Adipose tissue (tissue), 3 donors: ENCODE data around the gene BORCS6. TPM values are rescaled to one million over a fixed set of nuclear protein-coding genes. Genes with fewer than 3 reads are reported as not detected.
"Not testable (repeated sequence)": the region's sequence is repeated elsewhere in the genome, so short reads cannot be mapped to it uniquely, and the experiment has no call there.

ENCODE experiments used
- H3K27ac ChIP-seq: one replicate; pipeline ENCODE4 v1.5.1; 2013; ENCODE audit warnings: low read depth, low read length
- WGBS, 3 donors: extraction: QIAGEN DNeasy Blood & Tissue Kit; methylation state at CpG; one replicate each; pipeline ENCODE4 v1.1.7; 2013; 5-methylcytosine and 5-hydroxymethylcytosine counted together
- polyA plus RNA-seq, 3 donors: library from polyadenylated mRNA; stranded (reverse); fragments of 200-250 nt; gene quantifications; one replicate each; pipeline ENCODE4 v1.2.3, GENCODE V29; 2013
- donor health status: healthy with polysubstance abuse.
- donor health status: Bipolar disorder and iron deficiency.
- donor health status: healthy.

The BORCS6 gene
- polyA plus RNA-seq, 3 donors, result 3.3 to 13.9 (median 5.2) TPM

DNA sequence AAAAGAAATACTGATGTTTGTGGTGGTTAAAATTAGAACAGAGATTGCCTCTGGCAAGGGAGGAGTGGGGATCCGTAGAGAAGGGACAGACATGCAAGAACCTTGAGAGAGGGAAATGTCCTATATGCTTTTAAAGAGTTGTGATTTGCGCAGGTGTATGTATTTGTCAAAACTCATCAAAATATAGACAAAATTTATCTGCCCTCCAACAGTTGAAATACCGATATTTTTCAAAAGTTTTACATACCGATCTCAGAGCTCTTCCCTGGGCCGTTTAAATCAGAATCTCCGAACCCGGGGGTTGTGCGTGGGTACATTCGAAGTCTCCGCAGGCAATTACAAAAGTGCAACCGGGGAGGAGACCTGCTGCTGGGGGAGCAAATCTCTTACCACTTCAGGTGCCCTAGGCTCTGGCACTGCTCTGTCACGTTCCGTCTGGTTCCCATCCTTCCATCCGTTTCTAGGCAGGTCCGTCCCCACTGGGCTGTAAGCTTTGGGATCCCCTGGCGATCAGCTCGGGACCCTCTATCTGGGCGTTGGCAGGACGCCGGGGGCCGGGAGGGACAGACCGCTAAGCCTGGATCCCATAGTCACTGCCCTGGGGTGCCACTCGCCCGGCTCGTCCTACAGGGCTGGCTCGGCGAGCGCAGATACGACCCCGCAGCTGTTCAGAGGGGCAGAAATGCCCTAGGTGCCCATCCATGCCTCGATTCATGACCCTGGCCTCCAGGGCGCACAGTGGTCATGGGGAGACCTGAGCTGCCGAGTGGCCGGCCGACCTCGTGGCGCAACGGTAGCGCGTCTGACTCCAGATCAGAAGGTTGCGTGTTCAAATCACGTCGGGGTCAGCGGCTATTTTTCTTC, 4.2 kb downstream of the BORCS6 start:
- H3K27ac ChIP-seq, result no peak overlapping the region
- 0% methylated on average over 44 of the region's 44 CpGs for WGBS, 3 donors

DNA sequence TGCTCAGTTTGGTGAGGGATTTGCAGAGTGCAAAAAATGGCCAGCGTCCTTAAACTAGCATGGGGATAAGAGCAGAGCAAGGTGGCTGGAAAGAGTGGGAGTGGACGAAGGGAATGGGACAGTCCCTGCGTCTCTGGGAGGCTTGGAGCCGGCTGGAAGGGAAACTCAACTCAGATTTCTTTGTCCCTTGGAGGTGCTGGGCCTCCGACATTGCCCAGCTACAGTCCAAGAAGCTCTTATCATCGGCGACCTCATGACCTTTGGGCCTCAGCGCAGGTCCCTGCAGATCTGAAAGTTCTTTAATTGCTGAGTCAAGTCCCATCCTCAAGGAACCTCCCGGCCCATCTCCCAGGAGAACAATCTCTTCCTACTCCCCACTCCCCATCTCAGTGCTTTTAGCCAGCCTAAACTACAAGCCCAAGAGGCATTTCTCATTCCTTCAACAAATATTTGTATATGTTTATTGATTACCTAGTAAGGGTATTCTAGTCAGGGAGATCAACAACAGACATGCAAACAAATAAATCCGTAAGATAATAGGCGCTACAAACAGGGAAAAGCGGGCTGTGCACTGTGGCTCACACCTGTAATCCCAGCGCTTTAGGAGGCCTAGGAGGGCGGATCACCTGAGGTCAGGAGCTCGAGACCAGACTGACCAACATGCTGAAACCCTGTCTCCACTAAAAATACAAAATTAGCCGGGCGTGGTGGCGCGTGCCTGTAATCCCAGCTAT, 12.8 kb downstream of the BORCS6 start:
- 69 to 82% (median 78%) methylated on average over 19 of the region's 19 CpGs for WGBS, 3 donors
- H3K27ac ChIP-seq, result no peak overlapping the region

DNA sequence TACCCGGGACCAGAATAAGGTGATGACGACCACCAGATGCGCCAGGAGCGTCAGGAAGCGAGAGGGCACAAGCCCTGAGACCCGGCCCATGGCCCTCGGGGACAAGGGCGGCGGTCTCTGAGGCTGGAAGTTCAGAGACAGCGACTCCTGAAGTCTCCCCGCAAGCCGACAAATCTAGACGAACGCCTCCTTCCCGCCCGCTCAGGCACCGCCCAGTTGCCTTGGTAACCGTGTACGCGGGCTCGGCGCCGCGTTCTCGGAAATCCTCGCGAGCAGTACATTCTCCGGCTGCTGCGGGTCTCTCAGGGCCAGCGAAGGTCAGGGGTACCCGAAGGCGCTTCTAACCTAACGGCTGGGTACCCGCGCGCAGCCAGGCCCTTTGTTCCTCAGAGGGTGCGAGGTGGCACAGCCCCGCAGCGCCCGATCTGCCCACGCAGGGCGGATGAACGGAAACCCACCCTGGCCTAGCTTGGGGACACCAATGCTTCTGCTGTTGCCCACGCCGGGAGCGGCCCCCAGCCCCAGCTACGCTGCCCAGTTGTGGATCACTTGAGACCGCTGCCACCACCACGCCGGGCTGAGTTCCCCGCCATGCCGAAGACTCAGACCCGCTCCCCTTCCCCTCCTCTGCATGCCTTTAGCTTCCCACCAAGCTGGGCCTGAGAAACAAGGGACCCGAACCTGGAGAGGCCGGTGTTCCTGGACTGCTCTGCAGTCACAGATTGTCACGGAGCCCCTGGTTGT, 13.6 kb downstream of the BORCS6 start, which contains the start of gene TMEM107:
TMEM107 (minus strand) TSS at position 184 of the 744 bp plus-strand sequence; CDS start at position 90, 94 bp downstream.
- WGBS, 3 donors, result 1 to 2% (median 1%) methylated on average over 50 to 56 of the region's 56 CpGs
- H3K27ac ChIP-seq, result no peak within 1 kb of the TSS

DNA sequence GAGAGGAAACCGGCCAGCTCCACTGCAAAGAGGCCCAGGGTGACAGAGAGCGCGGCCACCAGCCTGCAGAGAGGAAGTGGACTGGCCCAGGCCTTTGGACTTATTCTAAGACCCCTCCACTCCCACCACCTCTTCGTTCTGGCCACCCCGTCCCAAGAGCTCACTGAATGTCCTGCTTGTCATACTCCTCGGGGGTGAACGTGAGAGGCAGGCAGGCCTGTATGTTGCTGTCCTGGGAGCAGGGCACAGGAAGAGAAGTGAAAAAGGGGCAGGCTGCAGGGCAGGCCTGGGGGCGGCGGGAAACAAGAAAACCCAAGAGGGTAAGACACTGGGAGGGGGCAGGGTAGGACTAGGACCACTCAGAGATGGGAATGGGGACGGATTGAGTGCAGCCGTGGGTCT, 14.2 kb downstream of the BORCS6 start:
- no peak overlapping the region for H3K27ac ChIP-seq
- WGBS, 3 donors, result 8 to 18% (median 12%) methylated on average over 11 of the region's 11 CpGs

DNA sequence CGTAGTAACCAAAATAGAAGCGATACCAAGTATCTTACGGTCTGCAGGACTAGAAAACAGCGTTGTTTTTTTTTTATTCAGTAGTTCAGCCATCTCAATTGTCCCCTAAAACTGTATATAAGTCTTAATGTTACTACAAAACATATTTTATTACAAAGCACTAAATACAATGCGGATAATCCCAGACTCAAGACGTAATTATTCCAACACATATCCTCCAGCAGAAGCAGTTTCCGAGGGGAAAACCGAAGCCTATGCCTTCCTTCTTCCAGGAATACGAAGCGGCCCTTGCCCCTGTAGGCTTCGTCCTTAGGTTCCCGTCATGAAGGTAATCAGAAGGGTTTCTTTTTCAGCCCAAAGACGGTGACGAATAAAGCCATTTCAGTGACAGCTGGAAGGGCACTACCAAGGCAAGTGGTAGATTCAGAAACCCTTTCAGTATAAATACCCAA, 16.1 kb downstream of the BORCS6 start:
- H3K27ac ChIP-seq, result no peak overlapping the region
- 1 to 10% (median 10%) methylated on average over 14 of the region's 14 CpGs for WGBS, 3 donors

DNA sequence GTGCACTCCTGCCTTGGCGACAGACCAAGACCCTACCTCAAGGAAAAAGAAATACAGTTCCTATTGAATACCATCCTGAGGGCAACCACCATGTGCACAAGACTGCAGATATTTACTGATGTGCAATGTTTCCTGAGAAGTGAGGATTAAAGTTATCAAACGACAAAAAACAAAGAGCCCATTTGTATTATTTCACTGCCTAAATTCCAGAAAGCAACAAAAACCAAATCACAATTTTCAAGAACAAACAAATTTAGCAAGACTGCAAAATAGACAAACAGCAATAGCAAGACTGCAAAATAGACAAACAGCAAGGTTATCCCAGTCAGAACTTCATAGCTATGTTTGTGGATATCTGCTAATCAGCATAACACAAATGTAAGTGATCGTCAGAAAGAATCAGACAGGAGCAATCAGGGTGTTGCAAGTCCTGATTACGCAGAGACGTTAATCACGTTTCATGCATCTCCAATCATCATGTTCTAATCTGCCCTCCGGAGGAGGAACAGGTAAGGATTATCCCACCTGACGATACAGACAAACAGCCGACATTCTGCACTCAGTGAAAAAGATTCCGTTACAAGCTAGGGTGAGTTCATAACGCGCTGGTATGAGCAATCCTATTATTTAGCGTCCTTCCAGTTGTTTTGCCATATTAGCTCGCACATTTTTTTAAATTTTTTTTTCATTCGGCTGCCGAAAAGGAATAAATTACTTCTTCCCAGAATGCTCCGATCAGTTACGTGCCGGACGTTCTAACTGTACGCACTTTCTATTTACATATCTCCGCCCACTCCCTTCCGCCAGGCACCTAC, 16.7 kb downstream of the BORCS6 start:
- H3K27ac ChIP-seq, result peak overlapping the region; percentile 87
- 0% methylated on average over 23 of the region's 23 CpGs for WGBS, 3 donors

DNA sequence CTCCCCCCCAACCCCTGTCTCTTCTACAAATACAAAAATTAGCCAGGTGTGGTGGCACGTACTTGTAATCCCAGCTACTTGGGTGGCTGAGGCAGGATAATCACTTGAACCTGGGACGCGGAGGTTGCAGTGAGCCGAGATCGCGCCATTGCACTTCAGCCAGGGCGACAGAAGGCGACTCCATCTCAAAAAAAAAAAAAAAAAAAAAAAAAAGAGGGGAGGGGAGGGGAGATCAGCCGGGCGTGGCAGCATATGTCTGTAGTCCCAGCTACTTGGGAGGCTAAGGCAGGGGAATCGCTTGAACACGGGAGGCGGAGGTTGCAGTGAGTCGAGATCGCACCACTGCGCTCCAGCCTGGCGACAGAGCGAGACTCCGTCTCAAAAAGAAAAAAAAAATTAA, 19.8 kb downstream of the BORCS6 start:
- not testable (repeated sequence) for H3K27ac ChIP-seq
- WGBS, 3 donors, result 92 to 93% (median 92%) methylated on average over 19 of the region's 19 CpGs

DNA sequence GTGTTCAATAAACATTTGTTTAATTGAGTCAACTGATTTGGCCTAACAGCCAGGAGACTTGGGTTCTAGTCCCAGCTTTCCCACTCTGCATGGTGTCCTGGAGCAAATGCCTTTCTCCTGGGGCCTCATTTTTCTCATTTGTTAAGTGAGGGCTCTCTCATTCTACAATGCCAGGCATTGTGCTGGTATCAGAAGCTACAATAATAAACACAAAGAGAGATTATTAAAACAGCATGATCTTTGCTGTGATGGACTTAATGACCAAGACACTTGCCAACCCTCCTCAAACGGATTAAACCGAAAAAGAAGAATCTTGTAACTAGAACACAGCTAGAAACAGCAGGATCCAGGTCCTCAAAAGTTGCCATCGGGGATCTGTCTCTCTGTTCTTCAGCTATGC, 22.5 kb downstream of the BORCS6 start:
- WGBS, 3 donors, result 79 to 88% (median 88%) methylated on average over 3 of the region's 3 CpGs

DNA sequence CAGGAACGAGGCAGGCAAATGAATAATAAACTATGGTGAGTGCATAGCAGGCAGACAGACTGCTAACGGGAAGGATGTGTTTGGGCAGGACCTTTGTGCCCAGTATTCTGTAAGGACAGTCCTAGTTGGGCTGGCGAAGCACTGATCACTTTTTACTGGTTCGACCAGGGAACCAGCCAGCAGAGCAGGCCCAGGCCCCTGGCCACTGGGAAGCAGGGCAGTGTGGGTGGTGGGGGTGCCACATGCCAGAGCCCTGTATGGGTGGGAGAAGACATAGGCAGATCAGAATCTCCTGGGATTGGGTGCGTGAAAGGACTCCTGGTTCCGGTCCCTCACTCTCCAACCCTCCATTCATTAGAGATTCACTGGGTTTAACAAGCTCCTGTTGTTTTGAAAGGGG, 23.2 kb downstream of the BORCS6 start:
- H3K27ac ChIP-seq, result no peak overlapping the region
- WGBS, 3 donors, result 93 to 95% (median 94%) methylated on average over 6 of the region's 6 CpGs

More for the DNA sequence above, 22.5 kb downstream of the BORCS6 start:
- no peak overlapping the region for H3K27ac ChIP-seq

DNA sequence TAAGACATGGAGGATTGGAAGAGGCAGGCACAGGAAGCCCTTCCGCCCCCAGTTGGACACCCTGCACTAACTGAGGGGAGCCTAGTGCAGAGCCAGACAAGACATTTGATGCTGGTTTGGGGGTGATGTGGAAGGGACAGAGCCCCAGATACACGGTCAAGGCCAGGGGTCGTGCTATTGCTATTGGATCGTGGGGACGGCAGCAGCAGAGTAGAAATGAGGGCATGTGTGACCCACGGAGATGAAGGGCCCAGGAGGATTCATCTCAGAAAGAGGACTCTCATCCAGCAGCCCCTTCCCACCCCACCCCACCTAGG, 25.2 kb downstream of the BORCS6 start:
- 72 to 80% (median 79%) methylated on average over 6 of the region's 6 CpGs for WGBS, 3 donors
- no peak overlapping the region for H3K27ac ChIP-seq

DNA sequence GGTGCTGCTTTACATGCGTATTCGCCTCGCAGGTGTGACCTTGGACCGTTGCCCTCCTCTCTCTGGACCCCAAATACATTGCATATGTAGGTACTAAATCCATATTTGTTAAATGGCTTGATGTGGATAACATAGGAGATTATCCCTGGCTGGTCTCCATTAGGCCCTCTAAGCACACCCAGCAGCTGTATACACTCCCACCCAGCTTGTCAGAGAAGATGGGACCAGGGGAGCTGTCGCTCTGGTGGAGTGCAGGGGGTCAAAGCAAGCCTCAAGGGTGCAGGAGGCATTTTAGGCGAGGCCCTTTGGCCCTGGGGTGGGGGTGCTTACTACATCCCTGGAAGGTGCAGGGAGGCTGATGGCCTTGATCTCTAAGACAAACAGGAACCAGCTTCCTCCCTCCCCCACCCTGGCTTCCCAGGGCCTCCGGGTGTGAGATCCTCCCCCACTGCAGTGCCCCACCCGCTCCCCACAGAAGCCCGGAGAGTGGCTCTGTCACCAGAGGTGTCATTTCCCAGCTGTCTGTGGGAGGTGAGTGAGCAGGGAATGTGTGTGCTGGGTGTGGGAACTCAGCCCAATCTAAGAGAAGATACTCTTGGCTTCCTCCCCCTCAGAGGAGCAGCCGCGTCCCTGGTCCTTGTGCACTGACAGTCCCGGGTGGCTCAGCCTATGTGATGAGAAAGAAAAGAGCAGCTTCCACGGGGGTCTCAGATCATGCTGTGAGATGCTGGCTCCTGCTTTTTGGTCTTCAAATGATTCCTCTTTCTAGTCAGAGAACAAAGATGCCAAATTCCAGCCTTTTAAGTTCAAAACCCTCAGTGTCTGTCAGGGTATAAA, 25.8 kb downstream of the BORCS6 start:
- no peak overlapping the region for H3K27ac ChIP-seq
- WGBS, 3 donors, result 18 to 23% (median 19%) methylated on average over 13 of the region's 13 CpGs

DNA sequence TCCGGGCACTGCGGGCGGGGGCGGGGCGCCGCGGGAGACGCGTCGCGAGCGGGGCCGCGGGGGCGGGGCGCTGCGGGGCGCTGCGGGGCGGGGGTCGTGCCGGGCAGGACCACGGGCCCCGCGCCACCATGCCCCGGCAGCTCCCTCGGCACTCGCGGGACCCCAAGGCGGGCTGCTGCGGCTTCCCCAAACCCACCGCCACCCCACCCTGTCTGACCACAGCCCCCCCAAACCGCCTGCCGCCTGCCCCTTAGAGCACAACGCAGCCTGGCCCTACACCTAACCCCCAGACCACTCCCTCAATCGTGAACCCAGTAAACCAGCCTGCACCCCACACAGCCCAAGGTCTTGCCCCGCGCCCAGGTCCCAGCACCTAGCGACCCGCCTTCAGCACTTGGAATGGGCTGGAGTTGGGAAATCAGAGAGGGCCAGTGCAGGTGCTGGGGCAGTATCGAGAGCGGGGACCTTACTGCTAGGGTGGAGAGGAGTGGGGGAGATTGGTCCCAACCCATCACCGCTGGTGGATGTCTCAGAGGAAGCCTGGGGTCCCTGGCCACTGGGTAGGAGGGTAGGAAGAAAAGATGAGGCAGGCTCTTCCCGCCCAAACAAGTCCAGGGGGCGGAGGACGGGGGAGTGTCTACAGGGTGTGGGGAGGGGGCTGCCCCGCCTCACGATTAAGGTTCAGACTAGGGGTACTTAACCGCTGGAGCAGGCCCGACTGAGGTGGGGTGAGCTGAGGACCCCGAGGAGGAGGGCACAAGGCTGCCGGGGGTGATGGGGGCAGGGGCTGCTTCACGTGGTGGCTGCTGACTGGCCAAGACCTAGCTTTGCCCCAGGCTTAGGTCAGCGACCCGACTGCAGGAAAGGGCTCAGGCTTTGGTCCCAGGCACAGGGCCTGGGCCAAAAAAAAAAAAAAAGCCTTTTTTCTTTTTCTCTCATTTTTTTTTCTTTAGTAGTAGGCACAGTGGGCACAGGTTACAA, 26.7 kb downstream of the BORCS6 start:
- WGBS, 3 donors, result 12 to 18% (median 13%) methylated on average over 23 to 40 of the region's 55 CpGs
- H3K27ac ChIP-seq, result peak overlapping the region; percentile 68

DNA sequence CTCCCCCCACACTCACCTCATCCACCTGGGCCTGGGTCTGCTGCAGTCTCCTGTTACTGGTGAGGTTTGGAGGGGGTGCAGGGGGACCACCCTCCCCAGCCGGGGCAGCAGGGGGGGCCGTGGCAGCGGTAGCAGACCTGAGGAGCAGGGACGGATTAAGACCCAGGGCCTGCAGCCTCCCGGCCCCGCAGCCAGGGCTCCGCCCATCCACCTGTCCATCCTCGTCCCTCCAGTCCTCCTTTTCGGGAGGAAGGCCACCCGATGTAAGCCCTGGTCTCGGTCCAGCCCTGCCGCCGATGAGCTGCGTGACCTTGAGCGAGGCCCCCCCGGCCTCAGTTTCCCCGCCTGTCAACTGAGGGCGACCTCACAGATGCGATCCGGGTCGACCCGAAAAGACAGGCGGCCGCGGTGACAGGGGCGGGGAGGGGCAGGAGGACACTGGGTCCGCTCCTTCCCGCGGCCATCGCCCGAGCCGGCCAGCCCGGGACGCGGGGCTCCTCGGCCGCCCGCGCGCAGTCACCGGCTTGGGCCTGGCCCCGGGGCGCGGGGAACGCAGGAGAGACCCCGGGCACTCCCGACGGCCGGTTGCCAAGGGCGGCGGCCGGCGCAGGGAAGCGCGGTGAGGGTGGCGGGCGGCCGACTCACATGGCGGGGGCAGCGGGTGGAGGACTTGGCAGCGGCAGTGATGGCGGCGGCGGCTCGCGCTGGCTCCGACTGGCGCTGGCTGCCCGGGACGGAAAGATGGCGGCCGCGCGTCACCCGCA, 27.6 kb downstream of the BORCS6 start, which contains the start of gene VAMP2:
VAMP2 (minus strand) TSS at position 716 of the 764 bp plus-strand sequence; CDS start at position 647, 69 bp downstream.
- 0 to 1% (median 0%) methylated on average over 48 to 62 of the region's 75 CpGs for WGBS, 3 donors
- H3K27ac ChIP-seq, result peak within 1 kb of the TSS; percentile 68

DNA sequence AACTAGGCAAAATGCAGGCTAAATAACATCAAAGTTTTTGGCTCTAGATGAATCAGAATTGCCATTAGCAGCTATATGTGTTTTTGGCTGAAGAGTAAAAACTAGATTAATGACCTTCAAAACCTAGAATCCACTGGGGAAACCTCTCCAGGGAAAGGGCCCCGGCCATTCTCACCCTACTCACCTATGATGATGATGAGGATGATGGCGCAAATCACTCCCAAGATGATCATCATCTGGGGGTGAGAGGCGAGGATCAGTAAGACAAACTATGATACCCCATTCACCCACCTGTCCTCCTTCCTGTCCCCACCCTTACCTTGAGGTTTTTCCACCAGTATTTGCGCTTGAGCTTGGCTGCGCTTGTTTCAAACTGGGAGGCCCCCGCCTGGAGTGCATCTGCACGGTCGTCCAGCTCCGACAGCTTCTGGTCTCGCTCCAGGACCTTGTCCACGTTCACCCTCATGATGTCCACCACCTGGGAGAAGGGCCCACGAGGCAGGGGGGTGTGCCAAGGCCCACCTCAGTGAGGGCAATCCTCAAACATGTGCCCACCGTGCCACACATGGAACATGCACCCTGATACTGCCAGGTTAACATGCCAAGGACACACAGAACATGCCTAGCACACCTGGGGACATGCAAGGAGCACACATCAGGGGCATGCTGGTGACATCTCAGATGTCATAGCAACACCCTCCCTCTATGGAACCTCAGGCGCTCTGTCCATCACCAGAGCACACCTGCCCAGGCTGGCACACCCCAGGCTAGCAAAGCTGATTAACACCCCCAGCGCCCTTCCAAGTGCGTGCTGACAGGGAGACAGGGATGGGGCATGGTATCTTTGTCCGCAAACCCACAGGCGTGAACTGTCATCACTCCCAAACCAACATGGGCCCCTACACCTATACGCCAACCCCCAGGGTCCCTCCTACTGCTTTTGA, 28.4 kb downstream of the BORCS6 start:
- 40 to 59% (median 58%) methylated on average over 19 of the region's 19 CpGs for WGBS, 3 donors
- H3K27ac ChIP-seq, result peak overlapping the region; percentile 68
